WI38 (cell line): ENCODE results near the gene AOAH.
"Not testable (repeated sequence)": the region's sequence is repeated elsewhere in the genome, so short reads cannot be mapped to it uniquely, and the experiment has no call there.

Experiments
- H3K4me3 ChIP-seq: 2 replicates; pipeline ENCODE4 v1.5.1; 2011; ENCODE audit warnings: low read depth, mild to moderate bottlenecking, control low read depth, low read length
- TF ChIP-seq, protein P1 (sequence below): IDR thresholded peaks from 2 replicates; pipeline ENCODE4 v1.5.1; 2012; ENCODE audit warnings: low read depth, mild to moderate bottlenecking, control low read depth, low read length

Gene AOAH

DNA sequence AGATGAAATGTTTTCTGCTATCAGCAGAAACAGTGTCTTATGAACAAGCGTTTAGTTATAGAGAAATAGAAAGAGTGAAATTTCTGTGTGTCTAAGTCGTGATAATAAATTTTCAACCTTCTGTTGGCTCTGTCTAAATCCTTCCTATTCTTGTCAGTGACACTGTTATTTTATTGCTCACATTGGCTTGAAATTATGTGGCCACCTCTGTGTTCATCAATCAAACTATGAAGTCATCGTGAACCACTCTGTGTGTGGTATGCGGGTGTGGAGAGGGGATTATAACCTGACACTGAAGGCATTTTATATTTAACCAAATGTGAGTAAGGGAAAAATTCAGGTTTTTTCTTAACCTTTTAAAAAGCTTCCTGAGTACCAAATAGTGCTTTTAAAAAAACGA, 12.3 kb downstream of the AOAH start:
- no peak overlapping the region for H3K4me3 ChIP-seq
- TF ChIP-seq, protein P1, sequence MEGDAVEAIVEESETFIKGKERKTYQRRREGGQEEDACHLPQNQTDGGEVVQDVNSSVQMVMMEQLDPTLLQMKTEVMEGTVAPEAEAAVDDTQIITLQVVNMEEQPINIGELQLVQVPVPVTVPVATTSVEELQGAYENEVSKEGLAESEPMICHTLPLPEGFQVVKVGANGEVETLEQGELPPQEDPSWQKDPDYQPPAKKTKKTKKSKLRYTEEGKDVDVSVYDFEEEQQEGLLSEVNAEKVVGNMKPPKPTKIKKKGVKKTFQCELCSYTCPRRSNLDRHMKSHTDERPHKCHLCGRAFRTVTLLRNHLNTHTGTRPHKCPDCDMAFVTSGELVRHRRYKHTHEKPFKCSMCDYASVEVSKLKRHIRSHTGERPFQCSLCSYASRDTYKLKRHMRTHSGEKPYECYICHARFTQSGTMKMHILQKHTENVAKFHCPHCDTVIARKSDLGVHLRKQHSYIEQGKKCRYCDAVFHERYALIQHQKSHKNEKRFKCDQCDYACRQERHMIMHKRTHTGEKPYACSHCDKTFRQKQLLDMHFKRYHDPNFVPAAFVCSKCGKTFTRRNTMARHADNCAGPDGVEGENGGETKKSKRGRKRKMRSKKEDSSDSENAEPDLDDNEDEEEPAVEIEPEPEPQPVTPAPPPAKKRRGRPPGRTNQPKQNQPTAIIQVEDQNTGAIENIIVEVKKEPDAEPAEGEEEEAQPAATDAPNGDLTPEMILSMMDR: no peak

DNA sequence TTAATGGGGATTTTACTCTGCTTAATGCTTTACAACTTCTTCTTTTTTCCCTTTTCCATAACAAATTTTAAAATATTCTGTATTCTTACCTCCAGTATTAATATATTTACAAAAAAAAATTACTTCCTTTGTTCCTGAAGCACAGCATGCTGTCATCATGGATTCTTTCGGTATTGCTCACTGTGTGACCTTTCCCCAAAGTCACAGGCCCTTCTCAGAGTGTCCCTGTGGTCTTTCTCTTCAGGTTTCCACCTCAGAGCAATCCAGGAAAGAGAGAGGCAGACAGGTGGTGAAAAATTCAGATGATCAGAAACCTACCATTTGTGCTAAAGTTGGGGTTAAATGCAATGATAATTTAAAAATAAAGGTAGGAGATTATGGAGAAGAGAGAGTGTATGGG, 13.0 kb downstream of the AOAH start:
- TF ChIP-seq, protein P1: no peak
- H3K4me3 ChIP-seq: no peak overlapping the region

DNA sequence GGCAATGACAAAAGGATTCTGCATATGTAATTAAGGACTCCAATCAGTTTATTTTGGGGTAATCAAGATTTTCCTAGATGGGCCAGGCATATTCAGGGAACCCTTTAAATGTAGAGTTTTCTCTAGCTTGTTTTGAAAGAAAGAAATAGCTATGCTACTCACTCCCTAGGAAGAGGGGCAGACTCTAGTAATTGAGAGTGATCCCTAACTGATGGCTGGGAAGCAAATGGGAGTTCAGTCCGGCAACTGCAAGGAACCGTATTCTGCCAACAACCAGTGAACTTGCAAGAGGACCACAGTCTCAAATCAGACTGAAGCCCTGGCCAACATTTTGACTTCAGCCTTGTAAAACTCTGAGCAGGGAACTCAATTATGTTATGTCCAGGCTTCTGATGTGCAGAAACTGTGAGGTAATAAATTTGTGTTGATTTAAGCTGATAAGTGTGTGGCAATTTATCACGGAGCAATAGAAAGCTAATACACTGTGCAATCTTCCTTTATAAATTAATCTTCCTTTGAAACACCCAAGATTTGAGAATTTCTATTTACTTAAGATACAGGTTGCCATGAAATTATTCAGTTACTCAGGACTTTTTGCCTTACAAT, 14.0 kb downstream of the AOAH start:
- H3K4me3 ChIP-seq: no peak overlapping the region
- TF ChIP-seq, protein P1: no peak

DNA sequence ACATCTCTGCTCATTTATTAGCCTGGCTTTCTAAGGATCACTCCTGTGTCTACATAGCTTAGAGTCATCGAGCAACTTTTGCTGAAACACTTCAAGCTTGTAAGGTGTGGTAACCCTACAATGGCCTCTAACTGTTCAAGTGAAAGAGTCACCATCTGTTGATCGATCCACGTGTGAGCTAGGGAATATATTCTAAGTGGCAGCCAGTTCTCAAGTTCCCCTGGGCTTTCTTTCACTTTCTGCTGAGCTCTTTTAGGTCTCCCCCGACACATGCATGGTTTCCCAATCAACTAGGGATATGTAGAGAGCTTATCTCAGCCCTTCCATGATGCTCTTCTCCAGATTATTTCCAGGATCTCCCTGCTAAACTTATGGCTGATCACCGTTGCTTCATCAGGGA, 15.5 kb downstream of the AOAH start:
- TF ChIP-seq, protein P1: no peak
- no peak overlapping the region for H3K4me3 ChIP-seq

DNA sequence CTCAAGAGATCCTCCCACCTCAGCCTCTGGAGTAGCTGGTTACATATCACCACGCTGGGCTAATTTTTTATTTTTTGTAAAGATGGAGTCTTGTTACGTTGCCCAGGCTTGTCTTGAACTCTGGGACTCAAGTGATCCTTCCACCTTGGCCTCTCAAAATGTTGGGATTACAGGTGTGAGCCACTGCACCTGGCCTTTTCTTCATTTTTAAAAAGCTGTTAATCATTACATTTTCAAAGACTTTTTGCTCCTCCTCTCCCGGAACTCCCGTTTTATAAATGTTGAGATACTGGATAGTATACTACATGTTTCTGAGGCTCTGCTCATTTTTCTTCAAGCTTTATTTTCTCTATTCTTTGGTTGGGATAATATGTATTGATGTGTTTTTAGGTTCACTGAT, 16.4 kb downstream of the AOAH start:
- H3K4me3 ChIP-seq: no peak overlapping the region
- TF ChIP-seq, protein P1: no peak

DNA sequence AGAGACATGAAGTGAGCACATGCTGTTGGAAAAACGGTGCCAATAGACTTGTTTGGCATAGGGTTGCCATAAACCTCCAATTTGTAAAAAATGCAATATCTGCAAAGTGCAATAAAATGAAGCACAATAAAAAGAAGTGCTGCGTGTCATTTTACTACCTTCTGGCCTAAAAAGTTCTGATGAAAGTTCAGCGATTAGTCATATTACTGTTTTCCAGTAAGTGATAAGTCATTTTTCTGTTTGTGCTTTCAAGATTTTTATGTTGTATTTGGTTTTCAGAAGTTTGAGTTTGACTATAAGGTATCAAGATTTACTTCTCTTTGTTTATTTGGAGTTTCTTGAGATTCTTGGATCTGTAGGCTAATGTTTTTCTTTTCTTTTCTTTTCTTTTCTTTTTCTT, 16.8 kb downstream of the AOAH start:
- TF ChIP-seq, protein P1: no peak

DNA sequence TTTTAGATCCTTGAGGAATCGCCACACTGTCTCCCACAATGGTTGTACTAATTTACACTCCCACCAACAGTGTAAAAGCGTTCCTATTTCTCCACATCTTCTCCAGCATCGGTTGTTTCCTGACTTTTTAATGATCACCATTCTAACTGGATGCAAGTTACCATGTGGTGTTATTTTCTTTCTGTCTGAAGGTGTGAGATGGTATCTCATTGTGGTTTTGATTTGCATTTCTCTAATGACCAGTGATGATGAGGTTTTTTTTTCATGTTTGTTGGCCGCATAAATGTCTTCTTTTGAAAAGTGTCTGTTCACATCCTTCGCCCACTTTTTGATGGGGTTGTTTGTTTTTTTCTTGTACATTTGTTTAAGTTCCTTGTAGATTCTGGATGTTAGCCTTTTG, 20.4 kb downstream of the AOAH start:
- not testable (repeated sequence) for H3K4me3 ChIP-seq

More for the DNA sequence above, 16.8 kb downstream of the AOAH start:
- no peak overlapping the region for H3K4me3 ChIP-seq

DNA sequence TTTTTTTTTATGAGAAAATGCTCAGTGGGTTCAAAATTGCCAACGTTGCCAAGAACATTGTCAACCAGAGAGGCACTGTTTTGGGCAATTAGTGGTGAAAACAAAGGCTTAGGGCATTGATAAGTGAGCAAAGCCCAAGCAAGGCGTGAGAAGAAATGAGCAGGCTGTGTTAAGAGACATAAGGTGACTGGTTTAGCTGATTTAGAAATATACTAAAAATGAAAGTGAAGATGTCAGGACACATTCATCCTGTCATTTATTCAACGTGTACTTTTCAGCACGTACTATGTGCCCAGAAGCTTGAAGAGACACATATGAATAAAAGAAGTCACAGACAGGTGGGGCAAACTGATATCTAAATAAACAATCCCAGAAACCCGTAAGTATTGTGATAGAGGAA, 31.8 kb downstream of the AOAH start:
- TF ChIP-seq, protein P1: no peak
- no peak overlapping the region for H3K4me3 ChIP-seq
